GM12878 (cell line): ENCODE measurements around the gene ALDH1L1. TPM values are rescaled to one million over a fixed set of nuclear protein-coding genes. Genes with fewer than 3 reads are reported as not detected.

ENCODE experiments used
- ATAC-seq: fragments of 200-7000 bp; cut with Tn5 transposase; 3 replicates; pipeline ENCODE4 v1.9.1; 2020; ENCODE audit warnings: mild to moderate bottlenecking, moderate library complexity
- BruUV-seq: library from RNA; stranded (reverse); fragments of 400-500 nt; replicated peaks from 2 replicates; lab custom pipeline; 2021; lab: Mats Ljungman, UMichigan
- CTCF ChIA-PET: fragments of 300-600 bp; sonication (Branson Sonifier 250); formaldehyde crosslinking; extraction: SDS; loops from one replicate; lab custom pipeline; 2021; ENCODE audit warnings: inconsistent platforms; lab: Yijun Ruan, JAX
- POLR2A ChIA-PET: fragments of 350-600 bp; formaldehyde crosslinking; extraction: SDS; loops from one replicate; lab custom pipeline; 2021; ENCODE audit warnings: inconsistent platforms; lab: Charles Lee
- RAD21 ChIA-PET: fragments of 300-600 bp; sonication (Branson Sonifier 250); formaldehyde crosslinking; loops from one replicate; lab custom pipeline; 2023; ENCODE audit warnings: antibody characterized with exemption; ENCODE audit not compliant: unreplicated experiment; lab: Charles Lee
- SMC1A ChIA-PET: fragments of 300-600 bp; sonication (Branson Sonifier 250); formaldehyde crosslinking; loops from one replicate; lab custom pipeline; 2023; ENCODE audit not compliant: unreplicated experiment, uncharacterized antibody; lab: Charles Lee
- DNase-seq: peaks from one replicate; pipeline ENCODE4 v3.0.0-alpha.2; 2011; ENCODE audit warnings: low read depth, low spot score
- FAIRE-seq: peaks from 3 replicates; lab custom pipeline; 2011; peaks lifted over from hg19 to GRCh38; lab: Jason Lieb, UNC
- H2AFZ ChIP-seq: 2 replicates; pipeline ENCODE4 v1.6.0; 2011; ENCODE audit warnings: low read depth, low read length, control low read depth; ENCODE audit not compliant: control insufficient read depth
- H3K27ac ChIP-seq: 2 replicates; pipeline ENCODE4 v1.5.1; 2011; ENCODE audit warnings: control low read depth; ENCODE audit not compliant: control insufficient read depth, insufficient read depth
- H3K27me3 ChIP-seq, 2 experiments: replicated peaks in 1 of 2; 2 replicates each; pipeline versions ENCODE4 v1.6.0 to v1.6.1; 2011; ENCODE audit warnings: low read length in 1 of 2; ENCODE audit not compliant: control insufficient read depth in 2 of 2, insufficient read depth in 2 of 2
- H3K36me3 ChIP-seq, 2 experiments: 2 replicates each; pipeline ENCODE4 v1.5.1; 2011; ENCODE audit warnings: low read length in 1 of 2; ENCODE audit not compliant: control insufficient read depth in 2 of 2, insufficient read depth in 2 of 2
- H3K4me1 ChIP-seq: 2 replicates; pipeline ENCODE4 v1.6.1; 2011; ENCODE audit warnings: mild to moderate bottlenecking, low read length, moderate library complexity, mixed read lengths; ENCODE audit not compliant: control insufficient read depth, insufficient read depth
- H3K4me2 ChIP-seq: 2 replicates; pipeline ENCODE4 v1.6.0; 2011; ENCODE audit warnings: control low read depth; ENCODE audit not compliant: control insufficient read depth, insufficient read depth
- H3K4me3 ChIP-seq: fragments of 200-600 bp; sonication (generic); 2 replicates; pipeline ENCODE4 v1.5.1; 2016
- H3K79me2 ChIP-seq: 2 replicates; pipeline ENCODE4 v1.6.0; 2011; ENCODE audit warnings: low read length; ENCODE audit not compliant: control insufficient read depth, insufficient read depth
- H3K9ac ChIP-seq: 2 replicates; pipeline ENCODE4 v1.8.0; 2011; ENCODE audit warnings: low read length, control low read depth, mixed read lengths; ENCODE audit not compliant: control insufficient read depth, insufficient read depth
- H3K9me3 ChIP-seq: replicated peaks from 3 replicates; pipeline ENCODE4 v1.5.1; 2011; ENCODE audit warnings: mild to moderate bottlenecking, low read length; ENCODE audit not compliant: control insufficient read depth, insufficient read depth
- H4K20me1 ChIP-seq: 2 replicates; pipeline ENCODE4 v1.6.0; 2011; ENCODE audit not compliant: control insufficient read depth, insufficient read depth
- CHD2 ChIP-seq: IDR thresholded peaks from 2 replicates; pipeline ENCODE4 v1.6.1; 2011; ENCODE audit warnings: low read depth, low read length, improper control_type of control experiment, borderline replicate concordance
- CTCF ChIP-seq, 3 experiments: IDR thresholded peaks in 2 of 3; conservative IDR thresholded peaks in 1 of 3; 2 replicates each; pipeline ENCODE4 v1.5.1; 2011; ENCODE audit warnings: low read depth in 3 of 3, low read length in 3 of 3, mild to moderate bottlenecking in 3 of 3, control low read depth in 2 of 3, moderate library complexity in 2 of 3, inconsistent platforms in 1 of 3, mixed read lengths in 1 of 3; ENCODE audit not compliant: control insufficient read depth in 2 of 3, insufficient read depth in 1 of 3; ENCODE audit errors: extremely low read depth in 1 of 3
- FOXM1 ChIP-seq: IDR thresholded peaks from 2 replicates; pipeline ENCODE4 v1.6.1; 2012; ENCODE audit warnings: low read depth, mild to moderate bottlenecking, inconsistent platforms, low read length, moderate library complexity
- NRF1 ChIP-seq: conservative IDR thresholded peaks from 2 replicates; pipeline ENCODE4 v1.6.1; 2011; ENCODE audit warnings: mild to moderate bottlenecking, low read depth, low read length, improper control_type of control experiment
- RAD21 ChIP-seq: IDR thresholded peaks from 2 replicates; pipeline ENCODE4 v1.6.1; 2011; ENCODE audit warnings: mild to moderate bottlenecking, low read depth, low read length, moderate library complexity; ENCODE audit not compliant: insufficient read depth
- SMC3 ChIP-seq: IDR thresholded peaks from 2 replicates; pipeline ENCODE4 v1.6.1; 2011; ENCODE audit warnings: low read length, improper control_type of control experiment, borderline replicate concordance
- SRF ChIP-seq, 2 experiments: IDR thresholded peaks; 2 replicates each; pipeline ENCODE4 v1.6.1; 2011; ENCODE audit warnings: low read depth in 2 of 2, low read length in 2 of 2, mild to moderate bottlenecking in 1 of 2, moderate library complexity in 1 of 2
- YY1 ChIP-seq: IDR thresholded peaks from 2 replicates; pipeline ENCODE4 v1.6.1; 2011; ENCODE audit warnings: low read depth, mild to moderate bottlenecking, low read length
- WGBS: methylation state at CpG from one replicate; pipeline ENCODE4 v1.1.6; 2016; ENCODE audit warnings: low lambda C conversion rate; ENCODE audit not compliant: insufficient replicate concordance, insufficient coverage; ENCODE audit errors: missing lambda C conversion rate; 5-methylcytosine and 5-hydroxymethylcytosine counted together
- in situ Hi-C: fragments of 300-500 bp; cut with MboI; formaldehyde crosslinking; loops from 9 replicates; pipeline ENCODE4 v1.14.3; 2018; ENCODE audit warnings: mixed read lengths
- intact Hi-C: fragments of 100-400 bp; cut with micrococcal nuclease; formaldehyde crosslinking; loops from one replicate; pipeline ENCODE4 v1.14.2; 2022; ENCODE audit not compliant: unreplicated experiment
- polyA plus RNA-seq, 11 experiments: library from polyadenylated mRNA; depleted of rRNA in 4 of 11; unstranded in 6 of 11; stranded (reverse) in 5 of 11; fragments of >200 nt; fragmentation: Nextera tagmentation in 4 of 11; fragmentation: Illumina TruSeq in 1 of 11; extraction: Ambion mirVana in 4 of 11; extraction: Trizol in 1 of 11; gene quantifications; 1 replicate in 1 of 11; 2 replicates in 10 of 11; pipeline versions ENCODE4 v1.2.1 to v1.2.3, GENCODE V29; 2011 to 2016; ENCODE audit warnings: inconsistent platforms in 2 of 11, missing spikeins in 2 of 11, low read depth in 1 of 11
- total RNA-seq, 4 experiments: library from RNA; depleted of rRNA in 3 of 4; stranded (reverse); fragments of >200 nt in 3 of 4; fragmentation: Illumina TruSeq in 1 of 4; extraction: Trizol in 1 of 4; gene quantifications; 2 replicates each; pipeline versions ENCODE4 v1.2.1 to v1.2.3, GENCODE V29; 2013 to 2021

The ALDH1L1 gene
- total and polyA plus RNA-seq, 10 of the 15 experiments (the other 5 are each of a cell fraction or from before 2014, with no cell fraction given), result 0.04 to 18.2 (median 0.45) TPM

DNA sequence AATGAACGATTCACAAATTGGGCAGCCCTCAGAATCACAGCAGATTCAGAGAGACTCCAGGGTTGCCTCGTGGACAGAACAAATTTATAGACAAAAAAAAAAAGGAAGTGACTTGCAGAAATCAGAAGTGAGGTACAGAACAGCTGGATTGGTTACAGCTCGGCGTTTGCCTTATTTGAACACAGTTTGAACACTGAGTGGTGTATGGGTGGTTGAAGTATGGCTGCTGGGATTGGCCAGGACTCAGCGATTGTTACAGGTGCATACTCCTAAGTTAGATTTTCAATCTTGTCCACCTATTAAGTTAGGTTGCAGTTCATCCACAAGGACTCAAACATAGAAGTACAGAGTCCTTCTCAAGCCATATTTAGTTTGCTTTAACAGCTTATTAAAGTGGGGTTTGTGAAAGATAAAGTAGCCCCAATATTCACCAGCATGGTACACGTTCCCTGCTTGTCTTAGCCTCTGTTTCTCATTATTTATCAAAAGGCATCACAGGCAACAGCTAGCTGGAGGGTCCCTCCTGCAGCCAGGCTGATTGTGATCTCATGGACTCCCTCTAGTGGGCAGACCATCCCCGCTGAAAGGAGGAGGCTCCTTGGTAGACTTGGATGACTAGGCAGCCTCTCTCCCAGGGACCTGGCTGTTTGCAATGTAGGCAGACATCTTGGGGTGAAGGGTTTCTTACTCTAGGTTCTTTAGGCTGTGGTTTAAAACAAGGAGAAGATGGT, 17.6 kb upstream of the ALDH1L1 start:
- Histone ChIP-seq H3K36me3 (no peaks in the 10 kb centered on the region), H3K9ac (no peak overlapping the region), H3K4me3 (no peak overlapping the region), H3K4me2 (no peak overlapping the region)
- 3% methylated on average over 7 of the region's 7 CpGs for WGBS
- RAD21 ChIA-PET, result interaction anchor here (1.0 to 4.0 kb wide), 2 partner anchors 30 to 65 kb away, joined by 4 to 12 read pairs; no protein-coding TSS in a partner anchor
- FAIRE-seq, result peak; percentile 86
- no peak for TF ChIP-seq NRF1
- TF ChIP-seq SMC3, result peak; percentile 48; the same call in 1 of the 2 replicates
- TF ChIP-seq CHD2, result no peak
- peak; percentile 67 to 75 (median 75) for TF ChIP-seq CTCF (IDR thresholded peaks at IDR 0.05 in 2 of 3, conservative IDR thresholded peaks at IDR 0.05 in 1 of 3; ENCODE audit: control insufficient read depth in 2 of 3, extremely low read depth in 1 of 3, insufficient read depth in 1 of 3, low read depth in 3 of 3, low read length in 3 of 3)
- TF ChIP-seq SRF (IDR thresholded peaks at IDR 0.05; ENCODE audit: low read depth in 2 of 2, low read length in 2 of 2), result peak in 1 of 2 experiments; percentile 74; a peak in 2 of 4 replicates
- peak; percentile 67 for TF ChIP-seq RAD21
- peak; percentile 46; the same call in 1 of the 2 replicates for TF ChIP-seq YY1
- no peak for TF ChIP-seq FOXM1
- TF ChIP-seq, all 136 proteins: peak for 5
- no peaks in the 10 kb centered on the region for H3K79me2 ChIP-seq
- no peak overlapping the region for H3K27ac ChIP-seq
- POLR2A ChIA-PET, result interaction anchor here (1.1 kb wide), 1 partner anchor 41 kb away, joined by 3 read pairs; no protein-coding TSS in a partner anchor
- no peak for DNase-seq
- H3K9me3 ChIP-seq, result no peaks in the 10 kb centered on the region
- peak; percentile 96 for ATAC-seq
- H3K4me1 ChIP-seq, result no peaks in the 10 kb centered on the region
- no peaks in the 10 kb centered on the region for H4K20me1 ChIP-seq
- CTCF ChIA-PET, result interaction anchor here (0.6 to 3.9 kb wide), 20 partner anchors 8 to 324 kb away, joined by 3 to 20 read pairs (median 4); no protein-coding TSS in a partner anchor
- intact Hi-C loops (loop anchor here (1.0 to 10.0 kb wide), 2 partner anchors 191 to 223 kb away; no protein-coding TSS in a partner anchor), in situ Hi-C loops (no loop called here)
- BruUV-seq, result no TSS peak
- H2AFZ ChIP-seq, result no peak overlapping the region
- SMC1A ChIA-PET, result interaction anchor here (0.6 to 1.2 kb wide), 6 partner anchors 12 to 1392 kb away, joined by 3 to 4 read pairs (median 3); no protein-coding TSS in a partner anchor
- H3K27me3 ChIP-seq, result no peaks in the 10 kb centered on the region; a peak in 2 of 4 replicates
